Neuronal stem cell (in vitro differentiated cells): Measurements from ENCODE around the gene RADIL.
A peak's percentile ranks its signal among the peaks of the same experiment; 100 is the strongest.

Experiments used
- DNase-seq: peaks from one replicate; pipeline ENCODE4 v3.0.0-alpha.2; 2013; ENCODE audit warnings: low spot score
- H2AFZ ChIP-seq: one replicate; pipeline ENCODE4 v1.6.1; 2013; ENCODE audit warnings: mild to moderate bottlenecking, low read length, inconsistent platforms
- H2AK5ac ChIP-seq: 2 replicates; pipeline ENCODE4 v1.6.1; 2013; ENCODE audit warnings: low read depth, mild to moderate bottlenecking, inconsistent platforms, low read length, moderate library complexity, mixed read lengths
- H2BK120ac ChIP-seq: 2 replicates; pipeline ENCODE4 v1.6.1; 2013; ENCODE audit warnings: low read depth, mild to moderate bottlenecking, inconsistent platforms, low read length, moderate library complexity, mixed read lengths
- H2BK12ac ChIP-seq: one replicate; pipeline ENCODE4 v1.6.1; 2013; ENCODE audit warnings: low read length, inconsistent platforms
- H2BK15ac ChIP-seq: 2 replicates; pipeline ENCODE4 v1.6.1; 2013; ENCODE audit warnings: mild to moderate bottlenecking, low read length, inconsistent platforms, mixed read lengths
- H2BK5ac ChIP-seq: one replicate; pipeline ENCODE4 v1.6.1; 2013; ENCODE audit warnings: inconsistent platforms, mild to moderate bottlenecking, low read length, moderate library complexity
- H3K14ac ChIP-seq: one replicate; pipeline ENCODE4 v1.6.1; 2013; ENCODE audit warnings: low read length, inconsistent platforms
- H3K18ac ChIP-seq: 2 replicates; pipeline ENCODE4 v1.6.1; 2013; ENCODE audit warnings: low read length, inconsistent platforms
- H3K23ac ChIP-seq: 2 replicates; pipeline ENCODE4 v1.6.1; 2013; ENCODE audit warnings: low read depth, mild to moderate bottlenecking, mixed read lengths, low read length, inconsistent platforms; ENCODE audit not compliant: poor library complexity
- H3K27ac ChIP-seq: replicated peaks from 3 replicates; pipeline ENCODE4 v1.5.1; 2013; ENCODE audit warnings: low read length, inconsistent platforms
- H3K27me3 ChIP-seq, 3 experiments: 2 replicates each; pipeline ENCODE4 v1.6.1; 2013; ENCODE audit warnings: low read length in 3 of 3, mild to moderate bottlenecking in 2 of 3, inconsistent platforms in 1 of 3, low read depth in 1 of 3, mixed read lengths in 1 of 3, moderate library complexity in 1 of 3; ENCODE audit not compliant: control insufficient read depth in 3 of 3, insufficient read depth in 3 of 3
- H3K36me3 ChIP-seq, 2 donors: replicated peaks in 1 of 2; 2 replicates each; pipeline ENCODE4 v1.6.1; 2013; ENCODE audit warnings: low read length in 2 of 2; ENCODE audit not compliant: control insufficient read depth in 2 of 2, insufficient read depth in 2 of 2
- H3K4ac ChIP-seq: 2 replicates; pipeline ENCODE4 v1.6.1; 2013; ENCODE audit warnings: inconsistent platforms, mild to moderate bottlenecking, low read length, moderate library complexity
- H3K4me1 ChIP-seq, 2 donors: 1 replicate in 1 of 2; 2 replicates in 1 of 2; pipeline ENCODE4 v1.6.1; 2013; ENCODE audit warnings: low read length in 2 of 2, low read depth in 1 of 2; ENCODE audit not compliant: control insufficient read depth in 2 of 2, insufficient read depth in 1 of 2
- H3K4me2 ChIP-seq: one replicate; pipeline ENCODE4 v1.6.1; 2013; ENCODE audit warnings: mild to moderate bottlenecking, low read length, inconsistent platforms; ENCODE audit not compliant: insufficient read depth, poor library complexity, severe bottlenecking
- H3K4me3 ChIP-seq, 2 donors: 2 replicates each; pipeline ENCODE4 v1.5.1; 2013; ENCODE audit warnings: low read length in 2 of 2, mild to moderate bottlenecking in 2 of 2, inconsistent platforms in 1 of 2, moderate library complexity in 1 of 2
- H3K79me1 ChIP-seq: one replicate; pipeline ENCODE4 v1.6.1; 2013; ENCODE audit warnings: low read depth, mild to moderate bottlenecking, inconsistent platforms, low read length, moderate library complexity
- H3K9ac ChIP-seq: one replicate; pipeline ENCODE4 v1.6.1; 2013; ENCODE audit warnings: mild to moderate bottlenecking, low read depth, low read length, inconsistent platforms; ENCODE audit not compliant: poor library complexity
- H3K9me3 ChIP-seq, 2 donors: replicated peaks in 1 of 2; 2 replicates each; pipeline versions ENCODE3 to v1.6.1; 2013; ENCODE audit warnings: low read length in 2 of 2, mild to moderate bottlenecking in 2 of 2, inconsistent platforms in 1 of 2, low read depth in 1 of 2, mixed read lengths in 1 of 2, moderate library complexity in 1 of 2; ENCODE audit not compliant: control insufficient read depth in 2 of 2, insufficient read depth in 1 of 2
- H4K8ac ChIP-seq: one replicate; pipeline ENCODE4 v1.6.1; 2013; ENCODE audit warnings: low read depth, mild to moderate bottlenecking, inconsistent platforms, low read length, moderate library complexity
- H4K91ac ChIP-seq: one replicate; pipeline ENCODE4 v1.6.1; 2013; ENCODE audit warnings: low read length, low read depth, mild to moderate bottlenecking, inconsistent platforms; ENCODE audit not compliant: poor library complexity
- WGBS, 2 donors: extraction: QIAGEN DNeasy Blood & Tissue Kit; methylation state at CpG; one replicate each; pipeline ENCODE4 v1.1.7; 2013; ENCODE audit warnings: missing lambda C conversion rate in 2 of 2, mixed read lengths in 1 of 2; ENCODE audit not compliant: insufficient read length in 2 of 2, insufficient replicate concordance in 1 of 2; ENCODE audit errors: extremely low coverage in 2 of 2; 5-methylcytosine and 5-hydroxymethylcytosine counted together

The RADIL gene

DNA sequence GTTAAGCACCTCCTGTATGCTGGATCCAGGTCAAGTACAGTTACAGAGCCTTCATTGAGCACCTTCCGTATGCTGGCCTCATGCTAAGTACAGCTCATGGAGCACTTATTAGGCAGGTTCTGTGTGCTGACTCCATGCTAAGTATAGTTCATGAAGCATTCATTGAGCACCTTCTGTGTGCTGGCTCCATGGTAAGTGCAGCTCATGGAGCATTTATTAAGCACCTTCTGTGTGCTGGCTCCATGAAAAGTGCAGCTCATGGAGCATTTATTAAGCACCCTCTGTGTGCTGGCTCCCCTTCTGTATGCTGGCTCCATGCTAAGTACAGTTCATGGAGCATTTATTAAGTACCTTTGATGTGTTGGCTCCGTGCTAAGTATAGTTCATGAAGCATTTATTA, 44.9 kb upstream of the RADIL start:
- no peak overlapping the region for H2BK12ac ChIP-seq
- H2BK120ac ChIP-seq: no peak overlapping the region
- no peak overlapping the region for H3K18ac ChIP-seq
- no peak overlapping the region for H4K8ac ChIP-seq
- no peak overlapping the region for H3K23ac ChIP-seq
- no peak for DNase-seq
- no peaks in the 10 kb centered on the region for H3K9me3 ChIP-seq
- H3K27ac ChIP-seq: no peak overlapping the region
- no peak overlapping the region for H2BK15ac ChIP-seq
- no peak overlapping the region for H3K14ac ChIP-seq
- no peaks in the 10 kb centered on the region for H3K27me3 ChIP-seq
- no peaks in the 10 kb centered on the region for H3K79me1 ChIP-seq
- H3K4me3 ChIP-seq: no peak overlapping the region
- WGBS, 2 donors: no CpG with 5 or more reads among the region's 2 CpGs
- H2BK5ac ChIP-seq: no peak overlapping the region
- no peaks in the 10 kb centered on the region for H3K36me3 ChIP-seq
- no peak overlapping the region for H3K4me2 ChIP-seq
- H2AK5ac ChIP-seq: no peak overlapping the region
- no peak overlapping the region for H2AFZ ChIP-seq
- peaks cover 0 to 2% of the 10 kb centered on the region in 2 donors for H3K4me1 ChIP-seq
- H3K9ac ChIP-seq: no peak overlapping the region
- no peak overlapping the region for H3K4ac ChIP-seq
- H4K91ac ChIP-seq: no peak overlapping the region

DNA sequence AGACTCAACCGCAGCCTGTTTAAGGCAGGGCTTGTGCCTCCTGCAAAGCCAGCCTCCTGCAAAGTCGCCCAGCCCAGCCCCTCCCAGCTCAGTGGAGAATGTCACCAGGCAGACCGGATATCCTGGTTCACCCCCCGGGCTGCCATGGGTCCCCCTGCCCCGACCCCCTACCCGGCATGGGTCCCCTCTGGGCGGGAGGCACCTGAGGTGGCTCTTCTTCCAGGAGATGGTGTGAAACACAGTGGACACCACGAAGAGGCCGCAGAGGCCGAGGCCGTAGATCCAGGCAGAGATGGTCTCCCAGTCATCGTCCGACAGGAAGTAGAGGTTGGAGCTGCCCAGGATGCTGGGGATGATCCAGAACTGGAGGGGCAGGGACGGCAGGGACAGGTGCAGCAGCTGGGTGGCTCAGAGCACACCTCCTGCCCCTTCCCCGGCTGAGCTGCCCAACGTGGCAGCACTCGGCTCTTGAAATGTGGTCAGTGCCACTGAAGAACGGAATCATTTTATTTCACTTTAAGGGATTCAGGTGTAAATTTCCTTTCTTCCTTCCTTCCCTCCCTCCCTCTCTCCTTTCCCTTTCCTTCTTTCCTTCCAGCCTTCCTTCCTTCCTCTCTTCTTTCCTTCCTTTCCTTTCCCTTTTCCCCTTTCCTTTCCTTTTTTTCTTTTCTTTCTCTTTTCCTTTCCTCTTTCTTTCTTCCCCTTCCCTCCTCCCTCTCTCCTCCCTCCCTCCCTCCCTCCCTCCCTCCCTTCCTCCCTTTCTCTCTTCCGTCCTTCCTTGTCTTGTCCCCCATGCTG, 36.7 kb upstream of the RADIL start:
- peaks cover 0 to 6% of the 10 kb centered on the region in 2 donors for H3K9me3 ChIP-seq
- DNase-seq: no peak
- H3K14ac ChIP-seq: no peak overlapping the region
- H3K79me1 ChIP-seq: peaks cover 2% of the 10 kb centered on the region
- H4K8ac ChIP-seq: no peak overlapping the region
- H3K4me2 ChIP-seq: no peak overlapping the region
- no peak overlapping the region for H2BK15ac ChIP-seq
- H3K18ac ChIP-seq: peak overlapping the region; percentile 48
- no peak overlapping the region for H2BK5ac ChIP-seq
- no peak overlapping the region for H4K91ac ChIP-seq
- no peak overlapping the region for H2BK120ac ChIP-seq
- peak overlapping the region; percentile 23 for H2AFZ ChIP-seq
- H3K27me3 ChIP-seq: no peaks in the 10 kb centered on the region
- WGBS, 2 donors: no CpG with 5 or more reads among the region's 19 CpGs
- H3K4ac ChIP-seq: no peak overlapping the region
- no peak overlapping the region for H3K23ac ChIP-seq
- no peak overlapping the region for H3K9ac ChIP-seq
- H2BK12ac ChIP-seq: no peak overlapping the region
- no peak overlapping the region for H2AK5ac ChIP-seq
- no peak overlapping the region for H3K4me3 ChIP-seq
- H3K27ac ChIP-seq: no peak overlapping the region
- H3K4me1 ChIP-seq: no peaks in the 10 kb centered on the region
- no peaks in the 10 kb centered on the region for H3K36me3 ChIP-seq

DNA sequence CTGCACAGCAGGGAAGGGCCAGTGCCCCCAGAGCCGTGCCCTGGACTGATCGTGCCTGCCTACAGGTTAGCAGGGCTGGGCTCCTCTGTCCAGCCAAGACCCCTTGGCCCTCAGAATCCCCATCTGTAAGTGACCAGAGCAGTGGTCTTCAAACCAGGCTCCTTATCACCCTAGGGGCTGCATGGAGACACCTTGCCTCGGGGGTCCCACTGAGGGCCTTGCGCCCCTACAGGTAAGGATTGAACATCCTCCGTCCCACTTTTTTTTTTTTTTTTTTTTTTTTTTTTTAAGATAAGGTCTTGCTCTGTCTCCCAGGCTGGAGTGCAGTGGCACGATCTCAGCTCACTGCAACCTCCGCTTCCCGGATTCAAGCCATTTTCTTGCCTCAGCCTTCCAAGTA, 32.6 kb upstream of the RADIL start:
- no peaks in the 10 kb centered on the region for H3K27me3 ChIP-seq
- no peak overlapping the region for H4K91ac ChIP-seq
- H3K9ac ChIP-seq: no peak overlapping the region
- peaks cover 2% of the 10 kb centered on the region for H3K79me1 ChIP-seq
- H2AK5ac ChIP-seq: no peak overlapping the region
- H4K8ac ChIP-seq: no peak overlapping the region
- no peak for DNase-seq
- H3K4me1 ChIP-seq: no peaks in the 10 kb centered on the region
- H2BK120ac ChIP-seq: no peak overlapping the region
- no peak overlapping the region for H3K18ac ChIP-seq
- no peak overlapping the region for H2BK15ac ChIP-seq
- no peak overlapping the region for H3K4ac ChIP-seq
- H3K36me3 ChIP-seq: no peaks in the 10 kb centered on the region
- no peak overlapping the region for H2AFZ ChIP-seq
- no peak overlapping the region for H3K4me3 ChIP-seq
- no CpG with 5 or more reads among the region's 8 CpGs for WGBS, 2 donors
- no peak overlapping the region for H3K27ac ChIP-seq
- no peak overlapping the region for H3K4me2 ChIP-seq
- H3K14ac ChIP-seq: no peak overlapping the region
- H3K9me3 ChIP-seq: peaks cover 0 to 6% of the 10 kb centered on the region in 2 donors
- H2BK5ac ChIP-seq: no peak overlapping the region
- H3K23ac ChIP-seq: no peak overlapping the region
- no peak overlapping the region for H2BK12ac ChIP-seq

DNA sequence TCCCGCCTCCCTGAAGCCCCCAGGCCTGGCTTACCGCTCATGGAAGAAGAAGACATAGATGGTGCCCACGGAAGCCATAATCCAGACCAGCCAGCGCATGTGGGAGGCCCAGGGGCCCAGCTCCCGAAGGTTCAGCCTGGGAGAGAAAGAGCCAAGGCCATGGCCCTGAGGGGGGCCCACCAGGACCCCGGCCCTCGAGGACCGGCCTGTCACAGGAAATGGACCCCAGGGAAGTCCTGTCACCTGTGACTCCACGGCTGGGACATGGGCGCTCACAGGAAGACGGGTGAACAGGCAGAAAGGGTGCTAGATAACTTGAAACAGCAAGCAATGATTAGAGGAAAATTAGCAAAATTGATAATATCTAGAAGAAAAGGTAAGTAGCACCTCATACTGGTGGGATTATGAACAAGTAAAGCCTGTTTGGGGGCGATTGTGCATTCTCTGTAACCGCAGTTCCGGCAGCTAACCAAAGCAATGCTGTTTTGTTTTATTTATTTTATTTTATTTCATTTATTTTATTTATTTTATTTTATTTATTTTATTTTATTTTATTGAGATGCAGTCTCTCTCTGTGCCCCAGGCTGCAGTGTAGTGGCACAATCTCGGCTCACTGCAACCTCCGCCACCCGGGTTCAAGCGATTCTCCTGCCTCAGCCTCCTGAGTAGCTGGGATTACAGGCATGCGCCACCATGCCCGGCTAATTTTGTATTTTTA, 27.8 kb upstream of the RADIL start:
- peak overlapping the region; percentile 30 for H3K9ac ChIP-seq
- no peak overlapping the region for H2AFZ ChIP-seq
- H3K4me1 ChIP-seq: no peaks in the 10 kb centered on the region
- no peak overlapping the region for H2BK120ac ChIP-seq
- H2BK12ac ChIP-seq: no peak overlapping the region
- H3K79me1 ChIP-seq: no peaks in the 10 kb centered on the region
- no peaks in the 10 kb centered on the region for H3K27me3 ChIP-seq
- H3K9me3 ChIP-seq: peaks cover 0 to 2% of the 10 kb centered on the region in 2 donors
- H4K8ac ChIP-seq: no peak overlapping the region
- H3K18ac ChIP-seq: no peak overlapping the region
- no peak overlapping the region for H3K4me2 ChIP-seq
- H2AK5ac ChIP-seq: no peak overlapping the region
- no peak overlapping the region for H3K14ac ChIP-seq
- no CpG with 5 or more reads among the region's 20 CpGs for WGBS, 2 donors
- no peak overlapping the region for H3K4me3 ChIP-seq
- no peak overlapping the region for H3K27ac ChIP-seq
- peak overlapping the region; percentile 23 for H3K4ac ChIP-seq
- no peak overlapping the region for H2BK15ac ChIP-seq
- H2BK5ac ChIP-seq: no peak overlapping the region
- DNase-seq: no peak
- H3K36me3 ChIP-seq: no peaks in the 10 kb centered on the region
- H4K91ac ChIP-seq: no peak overlapping the region
- no peak overlapping the region for H3K23ac ChIP-seq
